HL-60 (cell line): Measurements from ENCODE around the gene MAP3K14.
A peak's percentile ranks its signal among the peaks of the same experiment; 100 is the strongest.
"Not testable (repeated sequence)": the region's sequence is repeated elsewhere in the genome, so short reads cannot be mapped to it uniquely, and the experiment has no call there.

Source experiments
- DNase-seq, 2 experiments: peaks; one replicate each; pipeline ENCODE4 v3.0.0-alpha.2; 2010 to 2020; ENCODE audit warnings: low read depth in 1 of 2, low spot score in 1 of 2
- H3K27ac ChIP-seq: fragments of 250-450 bp; sonication (Bioruptor Pico); replicated peaks from 2 replicates; pipeline ENCODE4 v1.5.1; 2020; ENCODE audit warnings: mild to moderate bottlenecking, moderate library complexity
- H3K27me3 ChIP-seq: fragments of 250-450 bp; sonication (Bioruptor Pico); 2 replicates; pipeline ENCODE4 v1.5.1; 2021; ENCODE audit warnings: mild to moderate bottlenecking, moderate library complexity; ENCODE audit not compliant: insufficient read depth, poor library complexity, severe bottlenecking
- H3K4me3 ChIP-seq: replicated peaks from 2 replicates; pipeline ENCODE4 v1.5.1; 2011; ENCODE audit warnings: mild to moderate bottlenecking, control low read depth, low read length; ENCODE audit not compliant: insufficient read depth
- CTCF ChIP-seq: IDR thresholded peaks from one replicate; pipeline ENCODE4 v1.5.1; 2011; ENCODE audit warnings: low read length, control low read depth, inconsistent platforms; ENCODE audit not compliant: insufficient read depth
- GABPA ChIP-seq: IDR thresholded peaks from 2 replicates; pipeline ENCODE4 v1.6.1; 2012; ENCODE audit warnings: low read depth
- POLR2AphosphoS5 ChIP-seq: IDR thresholded peaks from 2 replicates; pipeline ENCODE4 v1.6.1; 2012; ENCODE audit warnings: low read depth
- REST ChIP-seq: IDR thresholded peaks from 2 replicates; pipeline ENCODE4 v1.6.1; 2012; ENCODE audit warnings: low read depth; ENCODE audit not compliant: insufficient replicate concordance
- SPI1 ChIP-seq: IDR thresholded peaks from 2 replicates; pipeline ENCODE4 v1.6.1; 2012; ENCODE audit warnings: low read depth, mild to moderate bottlenecking, borderline replicate concordance

The MAP3K14 gene

GRCh38 chr17:45253879-45254278, 62.9 kb downstream of the MAP3K14 start:
- Histone ChIP-seq H3K27me3 (no peaks in the 10 kb centered on the region), H3K4me3 (no peak overlapping the region), H3K27ac (no peak overlapping the region)
- no peak for TF ChIP-seq GABPA
- TF ChIP-seq POLR2AphosphoS5 = no peak
- no peak for DNase-seq

- DNase-seq, H3K27me3 ChIP-seq, H3K4me3 ChIP-seq, H3K27ac ChIP-seq: not testable (repeated sequence)
Observed at GRCh38 chr17:45253237-45253636, 63.6 kb downstream of the MAP3K14 start.

- no peak overlapping the region for H3K4me3 ChIP-seq
- no peak overlapping the region for H3K27ac ChIP-seq
- H3K27me3 ChIP-seq = no peaks in the 10 kb centered on the region
- no peak for DNase-seq
- TF ChIP-seq GABPA = no peak
- TF ChIP-seq CTCF = no peak
- no peak for TF ChIP-seq POLR2AphosphoS5
- TF ChIP-seq SPI1 = no peak
- TF ChIP-seq REST = no peak
Observed at GRCh38 chr17:45251931-45252330, 64.9 kb downstream of the MAP3K14 start.

GRCh38 chr17:45248132-45248957, 68.5 kb downstream of the MAP3K14 start:
- peak overlapping the region; percentile 56 for H3K4me3 ChIP-seq
- DNase-seq = peak in 1 of 2 experiments; percentile 78
- H3K27me3 ChIP-seq = no peaks in the 10 kb centered on the region
- peak; percentile 37; the same call in 1 of the 2 replicates for TF ChIP-seq GABPA
- TF ChIP-seq POLR2AphosphoS5 = no peak
- TF ChIP-seq SPI1 = no peak; the same call in 1 of the 2 replicates
- TF ChIP-seq REST = peak; percentile 22
- no peak for TF ChIP-seq CTCF
- H3K27ac ChIP-seq = peak overlapping the region; percentile 75
